Stimulated activated CD4-positive, alpha-beta T cell treated with anti-CD3 and anti-CD28 coated beads, Interleukin-2, amount 100 ng/mL, for 4 hours (primary cell): ENCODE measurements around the gene MYO1E.
"Not testable (repeated sequence)": the region's sequence is repeated elsewhere in the genome, so short reads cannot be mapped to it uniquely, and the experiment has no call there.

ENCODE experiments used
- DNase-seq: peaks from one replicate; pipeline ENCODE4 v3.0.0-alpha.2; 2020; ENCODE audit warnings: low read depth

MYO1E gene

GRCh38 chr15:59387196-59387878 lies 14.7 kb upstream of the MYO1E start:
- DNase-seq, result not testable (repeated sequence)

GRCh38 chr15:59385171-59385570 lies 12.5 kb upstream of the MYO1E start:
- DNase-seq, result no peak

GRCh38 chr15:59384507-59384906 lies 11.8 kb upstream of the MYO1E start:
- DNase-seq, result no peak

- no peak for DNase-seq
These were observed 8.4 kb upstream of the MYO1E start for GRCh38 chr15:59380902-59381610.

GRCh38 chr15:59379531-59379930 lies 6.9 kb upstream of the MYO1E start:
- DNase-seq, result no peak

GRCh38 chr15:59378855-59379254 lies 6.2 kb upstream of the MYO1E start:
- DNase-seq, result no peak

GRCh38 chr15:59377924-59378323 lies 5.3 kb upstream of the MYO1E start:
- no peak for DNase-seq

GRCh38 chr15:59376733-59377132 lies 4.1 kb upstream of the MYO1E start:
- DNase-seq, result no peak

GRCh38 chr15:59373215-59373614 lies 544 bp upstream of the MYO1E start:
- no peak for DNase-seq

GRCh38 chr15:59371458-59372351 lies 966 bp downstream of the MYO1E start:
- no peak for DNase-seq

- no peak for DNase-seq
These were observed 3.1 kb downstream of the MYO1E start for GRCh38 chr15:59369597-59369996.

GRCh38 chr15:59367022-59367451 lies 5.6 kb downstream of the MYO1E start:
- no peak for DNase-seq

- DNase-seq, result no peak
These were observed 6.2 kb downstream of the MYO1E start for GRCh38 chr15:59366333-59367021.

GRCh38 chr15:59364248-59364647 lies 8.4 kb downstream of the MYO1E start:
- DNase-seq, result no peak

- DNase-seq, result no peak
These were observed 10.3 kb downstream of the MYO1E start for GRCh38 chr15:59362331-59362730.

- no peak for DNase-seq
These were observed 11.8 kb downstream of the MYO1E start for GRCh38 chr15:59360896-59361295.

- DNase-seq, result no peak
These were observed 12.4 kb downstream of the MYO1E start for GRCh38 chr15:59360305-59360704.

GRCh38 chr15:59355730-59356129 lies 16.9 kb downstream of the MYO1E start:
- DNase-seq, result no peak

- no peak for DNase-seq
These were observed 18.1 kb downstream of the MYO1E start for GRCh38 chr15:59354417-59355031.

GRCh38 chr15:59353994-59354416 lies 18.7 kb downstream of the MYO1E start:
- DNase-seq, result no peak

GRCh38 chr15:59352683-59353082 lies 20.0 kb downstream of the MYO1E start:
- DNase-seq, result no peak

GRCh38 chr15:59352189-59352588 lies 20.5 kb downstream of the MYO1E start:
- DNase-seq, result no peak
